K562 (cell line): ENCODE results near the gene PI16. TPM values are rescaled to one million over a fixed set of nuclear protein-coding genes. Genes with fewer than 3 reads are reported as not detected.

ENCODE experiments used
- ATAC-seq: fragments of 200-7000 bp; cut with Tn5 transposase; 3 replicates; pipeline ENCODE4 v1.9.1; 2020; ENCODE audit warnings: moderate library complexity
- BruUV-seq: library from RNA; stranded (reverse); fragments of 400-500 nt; replicated peaks from 2 replicates; lab custom pipeline; 2021; lab: Mats Ljungman, UMichigan
- CTCF ChIA-PET: fragments of 300-600 bp; formaldehyde crosslinking; extraction: SDS; loops from one replicate; lab custom pipeline; 2021; ENCODE audit warnings: low intra/inter-chr PET ratio; lab: Yijun Ruan, JAX
- POLR2A ChIA-PET: fragments of 300-600, 350-650 bp; sonication (Branson Sonifier 250); formaldehyde crosslinking; extraction: SDS; loops from one replicate; lab custom pipeline; 2021; ENCODE audit warnings: antibody characterized with exemption, inconsistent platforms; lab: Yijun Ruan, JAX
- DNase-seq, 4 experiments: peaks; one replicate each; pipeline versions ENCODE4 v3.0.0 to v3.0.0-alpha.2; 2011 to 2018; ENCODE audit warnings: low spot score in 3 of 4, mixed read lengths in 3 of 4; ENCODE audit errors: extremely low read depth in 1 of 4
- FAIRE-seq: peaks from 2 replicates; lab custom pipeline; 2011; peaks lifted over from hg19 to GRCh38; lab: Jason Lieb, UNC
- H2AFZ ChIP-seq: 2 replicates; pipeline ENCODE4 v1.6.0; 2011; ENCODE audit warnings: low read depth, low read length, control low read depth, inconsistent platforms
- H3K27ac ChIP-seq: fragments of 200-600 bp; 3 replicates; pipeline ENCODE4 v1.8.0; 2011; ENCODE audit warnings: low read depth, mild to moderate bottlenecking, control low read depth, inconsistent platforms, low read length, moderate library complexity, mixed read lengths; ENCODE audit errors: extremely low read depth
- H3K27me3 ChIP-seq, 2 experiments: fragments of 300-600 bp in 1 of 2; 2 replicates in 1 of 2; 3 replicates in 1 of 2; pipeline versions ENCODE4 v1.6.0 to v1.8.0; 2011; ENCODE audit warnings: inconsistent platforms in 2 of 2, low read length in 2 of 2, mild to moderate bottlenecking in 1 of 2, mixed read lengths in 1 of 2, moderate library complexity in 1 of 2; ENCODE audit not compliant: control insufficient read depth in 2 of 2, insufficient read depth in 2 of 2
- H3K36me3 ChIP-seq: fragments of 300-600 bp; 3 replicates; pipeline ENCODE4 v1.8.0; 2011; ENCODE audit warnings: mild to moderate bottlenecking, low read length, inconsistent platforms; ENCODE audit not compliant: control insufficient read depth, insufficient read depth
- H3K4me1 ChIP-seq, 2 experiments: fragments of 200-600 bp in 1 of 2; replicated peaks in 1 of 2; 2 replicates in 1 of 2; 3 replicates in 1 of 2; pipeline versions ENCODE4 v1.5.1 to v1.8.0; 2011; ENCODE audit warnings: inconsistent platforms in 2 of 2, low read length in 2 of 2, mild to moderate bottlenecking in 1 of 2, mixed read lengths in 1 of 2, moderate library complexity in 1 of 2; ENCODE audit not compliant: control insufficient read depth in 2 of 2, insufficient read depth in 2 of 2
- H3K4me2 ChIP-seq: 2 replicates; pipeline ENCODE4 v1.6.1; 2011; ENCODE audit warnings: low read length, control low read depth, inconsistent platforms, mixed read lengths; ENCODE audit not compliant: insufficient read depth
- H3K4me3 ChIP-seq: fragments of 200-600 bp; sonication (generic), shearing (Covaris generic); 2 replicates; pipeline ENCODE4 v1.5.1; 2016; ENCODE audit warnings: control low read depth, inconsistent platforms
- H3K79me2 ChIP-seq: fragments of 200-600 bp; 3 replicates; pipeline ENCODE4 v1.8.0; 2011; ENCODE audit warnings: low read length, inconsistent platforms; ENCODE audit not compliant: control insufficient read depth, insufficient read depth
- H3K9ac ChIP-seq, 2 experiments: 2 replicates each; pipeline versions ENCODE4 v1.6.0 to v1.6.1; 2011; ENCODE audit warnings: low read depth in 2 of 2, low read length in 2 of 2, control low read depth in 1 of 2, inconsistent platforms in 1 of 2, mild to moderate bottlenecking in 1 of 2, mixed read lengths in 1 of 2; ENCODE audit not compliant: insufficient read depth in 1 of 2
- H3K9me1 ChIP-seq: one replicate; pipeline ENCODE4 v1.6.0; 2011; ENCODE audit warnings: inconsistent platforms, mild to moderate bottlenecking, low read length, moderate library complexity; ENCODE audit not compliant: control insufficient read depth, insufficient read depth
- H3K9me3 ChIP-seq: replicated peaks from 2 replicates; pipeline ENCODE4 v1.5.1; 2011; ENCODE audit warnings: low read depth, low read length, inconsistent platforms; ENCODE audit not compliant: control insufficient read depth, insufficient read depth
- H4K20me1 ChIP-seq: replicated peaks from 2 replicates; pipeline ENCODE4 v1.6.1; 2011; ENCODE audit warnings: low read length, inconsistent platforms, mixed read lengths; ENCODE audit not compliant: control insufficient read depth, insufficient read depth
- CEBPB ChIP-seq: fragments of 450-650 bp; IDR thresholded peaks from 2 replicates; pipeline ENCODE4 v1.6.1; 2016; ENCODE audit warnings: missing genetic modification characterization, missing compliant biosample characterization
- SMARCE1 ChIP-seq: fragments of 450-650 bp; IDR thresholded peaks from 2 replicates; pipeline ENCODE4 v1.7.1; 2016; ENCODE audit warnings: mild to moderate bottlenecking
- SRF ChIP-seq, 2 experiments: fragments of 250-450, 450-650 bp in 1 of 2; sonication (Bioruptor Pico) in 1 of 2; sonication (generic) in 1 of 2; formaldehyde crosslinking; IDR thresholded peaks; 2 replicates each; pipeline versions ENCODE4 v1.5.0 to v1.5.1; 2020 to 2022; ENCODE audit warnings: mild to moderate bottlenecking in 1 of 2, missing genetic modification reagents in 1 of 2
- STAG1 ChIP-seq: sonication (generic); formaldehyde crosslinking; IDR thresholded peaks from 2 replicates; pipeline ENCODE4 v1.5.0; 2020; ENCODE audit warnings: missing genetic modification reagents, borderline replicate concordance
- ZBTB2 ChIP-seq: fragments of 450-650 bp; IDR thresholded peaks from 2 replicates; pipeline ENCODE4 v1.6.1; 2016; ENCODE audit warnings: antibody characterized with exemption
- ZNF232 ChIP-seq: sonication (generic); formaldehyde crosslinking; IDR thresholded peaks from 2 replicates; pipeline ENCODE4 v1.8.0; 2022; ENCODE audit warnings: mild to moderate bottlenecking, missing genetic modification reagents
- ZNF507 ChIP-seq: conservative IDR thresholded peaks from 2 replicates; pipeline ENCODE4 v1.6.1; 2017; ENCODE audit warnings: missing genetic modification characterization, missing compliant biosample characterization
- WGBS: fragments of 100-300 bp; shearing (Covaris generic); methylation state at CpG from one replicate; pipeline ENCODE4 v1.1.6; 2016; ENCODE audit warnings: low coverage, mixed read lengths; ENCODE audit not compliant: insufficient coverage; ENCODE audit errors: missing lambda C conversion rate; 5-methylcytosine and 5-hydroxymethylcytosine counted together
- in situ Hi-C: fragments of 300-500 bp; cut with MboI; formaldehyde crosslinking; loops from 4 replicates; pipeline ENCODE4 v1.15.0; 2018; ENCODE audit warnings: inconsistent platforms, mixed read lengths
- intact Hi-C: fragments of 100-400 bp; cut with micrococcal nuclease; formaldehyde crosslinking; loops from 2 replicates; pipeline ENCODE4 v1.14.2; 2022
- polyA plus RNA-seq, 8 experiments: library from polyadenylated mRNA; depleted of rRNA in 4 of 8; stranded (reverse) in 5 of 8; unstranded in 3 of 8; fragments of >200 nt; fragmentation: Nextera tagmentation in 2 of 8; fragmentation: Illumina TruSeq in 1 of 8; extraction: Ambion mirVana in 2 of 8; extraction: Trizol in 1 of 8; gene quantifications; 2 replicates each; pipeline versions ENCODE4 v1.2.1 to v1.2.3, GENCODE V29; 2011 to 2014; ENCODE audit warnings: inconsistent platforms in 1 of 8, missing spikeins in 1 of 8
- total RNA-seq, 7 experiments: library from RNA; depleted of rRNA in 6 of 7; stranded (reverse); fragments of >200 nt in 6 of 7; fragmentation: Illumina TruSeq in 2 of 7; extraction: Trizol in 2 of 7; gene quantifications; 2 replicates each; pipeline versions ENCODE4 v1.2.1 to v1.2.3, GENCODE V29; 2011 to 2021; ENCODE audit warnings: low replicate concordance in 1 of 7
- TF ChIP-seq, protein P1 (sequence below): fragments of 250-450 bp; sonication (Bioruptor Pico); IDR thresholded peaks from 2 replicates; pipeline ENCODE4 v1.4.0; 2020
- TF ChIP-seq, protein P2 (sequence below): fragments of 450-650 bp; conservative IDR thresholded peaks from 2 replicates; pipeline ENCODE4 v1.6.1; 2016; ENCODE audit warnings: missing genetic modification characterization, low read depth, mild to moderate bottlenecking, control low read depth, missing compliant biosample characterization

The PI16 gene
- total and polyA plus RNA-seq, 9 of the 15 experiments (the other 6 are each of a cell fraction or from before 2014, with no cell fraction given) = 0.06 to 0.18 TPM; not detected in 7

DNA sequence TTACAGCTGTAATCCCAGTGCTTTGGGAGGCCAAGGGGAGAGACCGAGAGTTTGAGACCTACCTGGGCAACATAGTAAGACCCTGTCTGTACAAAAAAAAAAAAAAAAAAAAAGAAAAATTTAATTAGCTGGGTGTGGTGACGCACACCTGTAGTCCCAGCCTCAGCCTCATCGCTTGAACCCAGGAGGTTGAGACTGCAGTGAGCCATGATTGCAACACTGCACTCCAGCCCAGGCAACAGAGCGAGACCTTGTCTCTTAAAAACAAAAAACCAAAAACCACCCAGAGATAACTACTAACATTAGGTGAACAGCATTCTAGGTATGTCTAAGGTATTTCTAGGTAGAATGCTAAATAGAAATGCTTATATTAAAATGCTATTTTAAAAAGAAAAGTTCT, 21.0 kb upstream of the PI16 start:
- ChIA-PET CTCF (no interaction called here), POLR2A (no interaction called here)
- no peak overlapping the region for H3K4me2 ChIP-seq
- H3K9me3 ChIP-seq = no peaks in the 10 kb centered on the region
- H3K9me1 ChIP-seq = no peaks in the 10 kb centered on the region
- H3K36me3 ChIP-seq = no peaks in the 10 kb centered on the region
- no peak overlapping the region for H2AFZ ChIP-seq
- 34% methylated on average over 4 of the region's 4 CpGs for WGBS
- TF ChIP-seq SRF (CRISPR knock-in tag; IDR thresholded peaks at IDR 0.05) (no peak), ZBTB2 (no peak), ZNF232 (CRISPR knock-in tag) (no peak), SMARCE1 (no peak), STAG1 (no peak), CEBPB (tag) (peak; percentile 28; the same call in 1 of the 2 replicates), ZNF507 (no peak)
- TF ChIP-seq, protein P1, sequence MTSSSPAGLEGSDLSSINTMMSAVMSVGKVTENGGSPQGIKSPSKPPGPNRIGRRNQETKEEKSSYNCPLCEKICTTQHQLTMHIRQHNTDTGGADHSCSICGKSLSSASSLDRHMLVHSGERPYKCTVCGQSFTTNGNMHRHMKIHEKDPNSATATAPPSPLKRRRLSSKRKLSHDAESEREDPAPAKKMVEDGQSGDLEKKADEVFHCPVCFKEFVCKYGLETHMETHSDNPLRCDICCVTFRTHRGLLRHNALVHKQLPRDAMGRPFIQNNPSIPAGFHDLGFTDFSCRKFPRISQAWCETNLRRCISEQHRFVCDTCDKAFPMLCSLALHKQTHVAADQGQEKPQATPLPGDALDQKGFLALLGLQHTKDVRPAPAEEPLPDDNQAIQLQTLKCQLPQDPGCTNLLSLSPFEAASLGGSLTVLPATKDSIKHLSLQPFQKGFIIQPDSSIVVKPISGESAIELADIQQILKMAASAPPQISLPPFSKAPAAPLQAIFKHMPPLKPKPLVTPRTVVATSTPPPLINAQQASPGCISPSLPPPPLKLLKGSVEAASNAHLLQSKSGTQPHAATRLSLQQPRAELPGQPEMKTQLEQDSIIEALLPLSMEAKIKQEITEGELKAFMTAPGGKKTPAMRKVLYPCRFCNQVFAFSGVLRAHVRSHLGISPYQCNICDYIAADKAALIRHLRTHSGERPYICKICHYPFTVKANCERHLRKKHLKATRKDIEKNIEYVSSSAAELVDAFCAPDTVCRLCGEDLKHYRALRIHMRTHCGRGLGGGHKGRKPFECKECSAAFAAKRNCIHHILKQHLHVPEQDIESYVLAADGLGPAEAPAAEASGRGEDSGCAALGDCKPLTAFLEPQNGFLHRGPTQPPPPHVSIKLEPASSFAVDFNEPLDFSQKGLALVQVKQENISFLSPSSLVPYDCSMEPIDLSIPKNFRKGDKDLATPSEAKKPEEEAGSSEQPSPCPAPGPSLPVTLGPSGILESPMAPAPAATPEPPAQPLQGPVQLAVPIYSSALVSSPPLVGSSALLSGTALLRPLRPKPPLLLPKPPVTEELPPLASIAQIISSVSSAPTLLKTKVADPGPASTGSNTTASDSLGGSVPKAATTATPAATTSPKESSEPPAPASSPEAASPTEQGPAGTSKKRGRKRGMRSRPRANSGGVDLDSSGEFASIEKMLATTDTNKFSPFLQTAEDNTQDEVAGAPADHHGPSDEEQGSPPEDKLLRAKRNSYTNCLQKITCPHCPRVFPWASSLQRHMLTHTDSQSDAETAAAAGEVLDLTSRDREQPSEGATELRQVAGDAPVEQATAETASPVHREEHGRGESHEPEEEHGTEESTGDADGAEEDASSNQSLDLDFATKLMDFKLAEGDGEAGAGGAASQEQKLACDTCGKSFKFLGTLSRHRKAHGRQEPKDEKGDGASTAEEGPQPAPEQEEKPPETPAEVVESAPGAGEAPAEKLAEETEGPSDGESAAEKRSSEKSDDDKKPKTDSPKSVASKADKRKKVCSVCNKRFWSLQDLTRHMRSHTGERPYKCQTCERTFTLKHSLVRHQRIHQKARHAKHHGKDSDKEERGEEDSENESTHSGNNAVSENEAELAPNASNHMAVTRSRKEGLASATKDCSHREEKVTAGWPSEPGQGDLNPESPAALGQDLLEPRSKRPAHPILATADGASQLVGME (CRISPR knock-in tag) = no peak
- TF ChIP-seq, protein P2, sequence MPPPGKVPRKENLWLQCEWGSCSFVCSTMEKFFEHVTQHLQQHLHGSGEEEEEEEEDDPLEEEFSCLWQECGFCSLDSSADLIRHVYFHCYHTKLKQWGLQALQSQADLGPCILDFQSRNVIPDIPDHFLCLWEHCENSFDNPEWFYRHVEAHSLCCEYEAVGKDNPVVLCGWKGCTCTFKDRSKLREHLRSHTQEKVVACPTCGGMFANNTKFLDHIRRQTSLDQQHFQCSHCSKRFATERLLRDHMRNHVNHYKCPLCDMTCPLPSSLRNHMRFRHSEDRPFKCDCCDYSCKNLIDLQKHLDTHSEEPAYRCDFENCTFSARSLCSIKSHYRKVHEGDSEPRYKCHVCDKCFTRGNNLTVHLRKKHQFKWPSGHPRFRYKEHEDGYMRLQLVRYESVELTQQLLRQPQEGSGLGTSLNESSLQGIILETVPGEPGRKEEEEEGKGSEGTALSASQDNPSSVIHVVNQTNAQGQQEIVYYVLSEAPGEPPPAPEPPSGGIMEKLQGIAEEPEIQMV (tag) = no peak
- peaks cover 6 to 27% of the 10 kb centered on the region in 2 experiments for H3K27me3 ChIP-seq
- H3K4me1 ChIP-seq = peaks cover 0 to 5% of the 10 kb centered on the region in 2 experiments; a peak in 3 of 5 replicates
- in situ Hi-C loops = no loop called here
- H4K20me1 ChIP-seq = peaks cover 6% of the 10 kb centered on the region; the same call in 1 of the 2 replicates
- intact Hi-C loops = no loop called here
- no peak overlapping the region for H3K27ac ChIP-seq
- H3K4me3 ChIP-seq = no peak overlapping the region
- BruUV-seq = no TSS peak
- no peak for FAIRE-seq
- no peak for ATAC-seq
- no peaks in the 10 kb centered on the region for H3K79me2 ChIP-seq
- H3K9ac ChIP-seq = no peak overlapping the region
- no peak for DNase-seq
